GM12864 (cell line): ENCODE measurements around the gene SLC39A7.
A peak's percentile ranks its signal among the peaks of the same experiment; 100 is the strongest.

Experiments
- DNase-seq: peaks from one replicate; pipeline ENCODE4 v3.0.0-alpha.2; 2011; ENCODE audit warnings: low read depth
- H3K4me3 ChIP-seq: 2 replicates; pipeline ENCODE4 v1.5.1; 2011; ENCODE audit warnings: mild to moderate bottlenecking, low read depth, low read length, control low read depth
- CTCF ChIP-seq: IDR thresholded peaks from 2 replicates; pipeline ENCODE4 v1.5.1; 2011; ENCODE audit warnings: low read depth, mild to moderate bottlenecking, moderate library complexity, low read length, control low read depth, inconsistent platforms; ENCODE audit errors: missing control alignments

The SLC39A7 gene

GRCh38 chr6:33241968-33242367 lies 41.3 kb downstream of the SLC39A7 start:
- TF ChIP-seq CTCF = no peak
- no peak for DNase-seq
- H3K4me3 ChIP-seq = no peak overlapping the region

GRCh38 chr6:33243476-33243875 lies 42.8 kb downstream of the SLC39A7 start:
- no peak for TF ChIP-seq CTCF
- DNase-seq = no peak

GRCh38 chr6:33247977-33248642 lies 47.4 kb downstream of the SLC39A7 start:
- peak overlapping the region; percentile 78 for H3K4me3 ChIP-seq
- TF ChIP-seq CTCF = peak; percentile 99
- peak; percentile 72 for DNase-seq

More at GRCh38 chr6:33243476-33243875, 42.8 kb downstream of the SLC39A7 start:
- no peak overlapping the region for H3K4me3 ChIP-seq

GRCh38 chr6:33248643-33248931 lies 47.9 kb downstream of the SLC39A7 start:
- peak overlapping the region; percentile 78 for H3K4me3 ChIP-seq
- TF ChIP-seq CTCF = no peak
- DNase-seq = no peak

- TF ChIP-seq CTCF = peak; percentile 8
- peak; percentile 99 for DNase-seq
- H3K4me3 ChIP-seq = peak overlapping the region; percentile 78
Observed at GRCh38 chr6:33248932-33249731, 48.5 kb downstream of the SLC39A7 start.

GRCh38 chr6:33249732-33250630 lies 49.3 kb downstream of the SLC39A7 start:
- peak overlapping the region; percentile 78 for H3K4me3 ChIP-seq
- no peak for DNase-seq
- no peak for TF ChIP-seq CTCF
